ENCODE data around the gene FAM228A. TPM values are rescaled to one million over a fixed set of nuclear protein-coding genes. Genes with fewer than 3 reads are reported as not detected.
"Not testable (repeated sequence)": the region's sequence is repeated elsewhere in the genome, so short reads cannot be mapped to it uniquely, and the experiment has no call there.

Gene FAM228A
- 0.76 TPM for polyA plus RNA-seq (2013, experiment 1 of 2)
- 0.52 TPM for polyA plus RNA-seq (2013, experiment 2 of 2)

GRCh38 chr2:24174851-24175277 lies at the start of gene FAM228A:
TSS of gene FAM228A (plus strand) at chr2:24175053. CDS start at chr2:24175481, 428 bp downstream.
- no peaks in the 10 kb centered on the region for H3K79me1 ChIP-seq (replicated peaks; ENCODE audit: low read length, poor library complexity, severe bottlenecking)
- H3K27me3 ChIP-seq (ENCODE audit: control insufficient read depth in 1 of 2, insufficient read depth in 1 of 2, low read length in 2 of 2) = no peaks in the 10 kb centered on the region
- no peaks in the 10 kb centered on the region for H3K4me1 ChIP-seq (ENCODE audit: control insufficient read depth, insufficient read depth, low read depth, low read length)
- DNase-seq = no peak
- no peak within 1 kb of the TSS for H3K4me2 ChIP-seq (ENCODE audit: low read length, poor library complexity, severe bottlenecking)
- no peak within 1 kb of the TSS for H3K18ac ChIP-seq (ENCODE audit: low read depth in 1 of 2, low read length in 2 of 2)
- H4K8ac ChIP-seq (ENCODE audit: low read length) = no peak within 1 kb of the TSS
- H3K4me3 ChIP-seq (ENCODE audit: insufficient read depth in 1 of 2, low read depth in 1 of 2, low read length in 2 of 2) = peak within 1 kb of the TSS in 1 of 2 experiments; percentile 56
- H4K91ac ChIP-seq (ENCODE audit: low read length) = no peak within 1 kb of the TSS
- H2AFZ ChIP-seq (ENCODE audit: low read depth, low read length) = no peak within 1 kb of the TSS
- H3K36me3 ChIP-seq (ENCODE audit: control insufficient read depth in 1 of 2, insufficient read depth in 2 of 2, low read depth in 1 of 2, low read length in 2 of 2) = peaks cover 0 to 3% of the 10 kb centered on the region in 2 experiments
- peak within 1 kb of the TSS; percentile 46 for H2BK15ac ChIP-seq (ENCODE audit: low read depth, poor library complexity, severe bottlenecking)
- H3K14ac ChIP-seq (ENCODE audit: low read length in 2 of 2) = no peak within 1 kb of the TSS
- H3K23ac ChIP-seq (ENCODE audit: low read length in 2 of 2) = no peak within 1 kb of the TSS
- no peak within 1 kb of the TSS for H2AK5ac ChIP-seq (ENCODE audit: low read length, severe bottlenecking)
- H3K9me3 ChIP-seq (ENCODE audit: control insufficient read depth, low read length) = no peaks in the 10 kb centered on the region
- H3K9ac ChIP-seq (ENCODE audit: low read length) = peak within 1 kb of the TSS; percentile 44
- 87% methylated on average over 46 of the region's 46 CpGs for WGBS
- no peak within 1 kb of the TSS for H2BK5ac ChIP-seq (ENCODE audit: low read depth, low read length, poor library complexity, severe bottlenecking)
- no peak within 1 kb of the TSS for H2BK12ac ChIP-seq (ENCODE audit: low read length in 2 of 2)
- no peak within 1 kb of the TSS for H3K27ac ChIP-seq (ENCODE audit: low read length, poor library complexity, severe bottlenecking)
- H3K4ac ChIP-seq (ENCODE audit: low read depth in 1 of 2, low read length in 2 of 2) = no peak within 1 kb of the TSS
- H2BK120ac ChIP-seq (ENCODE audit: low read depth, low read length) = no peak within 1 kb of the TSS

- Histone ChIP-seq H2AK5ac (ENCODE audit: low read length, severe bottlenecking) (no peak overlapping the region), H3K27me3 (ENCODE audit: control insufficient read depth in 1 of 2, insufficient read depth in 1 of 2, low read length in 2 of 2) (no peaks in the 10 kb centered on the region), H3K14ac (ENCODE audit: low read length in 2 of 2) (no peak overlapping the region), H2BK120ac (ENCODE audit: low read depth, low read length) (no peak overlapping the region), H3K36me3 (ENCODE audit: control insufficient read depth in 1 of 2, insufficient read depth in 2 of 2, low read depth in 1 of 2, low read length in 2 of 2) (no peaks in the 10 kb centered on the region), H3K9me3 (ENCODE audit: control insufficient read depth, low read length) (no peaks in the 10 kb centered on the region), H3K27ac (ENCODE audit: low read length, poor library complexity, severe bottlenecking) (no peak overlapping the region), H3K9ac (ENCODE audit: low read length) (no peak overlapping the region), H2BK15ac (ENCODE audit: low read depth, poor library complexity, severe bottlenecking) (no peak overlapping the region), H3K23ac (ENCODE audit: low read length in 2 of 2) (no peak overlapping the region), H3K4me1 (ENCODE audit: control insufficient read depth, insufficient read depth, low read depth, low read length) (peaks cover 5% of the 10 kb centered on the region), H4K91ac (ENCODE audit: low read length) (no peak overlapping the region), H3K4ac (ENCODE audit: low read depth in 1 of 2, low read length in 2 of 2) (no peak overlapping the region), H2BK12ac (ENCODE audit: low read length in 2 of 2) (no peak overlapping the region), H3K4me3 (ENCODE audit: insufficient read depth in 1 of 2, low read depth in 1 of 2, low read length in 2 of 2) (no peak overlapping the region), H3K18ac (ENCODE audit: low read depth in 1 of 2, low read length in 2 of 2) (no peak overlapping the region), H2AFZ (ENCODE audit: low read depth, low read length) (no peak overlapping the region), H4K8ac (ENCODE audit: low read length) (no peak overlapping the region), H3K4me2 (ENCODE audit: low read length, poor library complexity, severe bottlenecking) (no peak overlapping the region), H3K79me1 (replicated peaks; ENCODE audit: low read length, poor library complexity, severe bottlenecking) (peaks cover 8% of the 10 kb centered on the region), H2BK5ac (ENCODE audit: low read depth, low read length, poor library complexity, severe bottlenecking) (no peak overlapping the region)
- no peak for DNase-seq
- 82% methylated on average over 1 of the region's 1 CpG for WGBS
These were observed 48.9 kb upstream of the FAM228A start for GRCh38 chr2:24125956-24126355.

GRCh38 chr2:24132543-24132942 lies 42.3 kb upstream of the FAM228A start:
- H3K4me2 ChIP-seq (ENCODE audit: low read length, poor library complexity, severe bottlenecking) = no peak overlapping the region
- H3K27ac ChIP-seq (ENCODE audit: low read length, poor library complexity, severe bottlenecking) = no peak overlapping the region
- H2BK12ac ChIP-seq (ENCODE audit: low read length in 2 of 2) = no peak overlapping the region
- no peak overlapping the region for H3K4ac ChIP-seq (ENCODE audit: low read depth in 1 of 2, low read length in 2 of 2)
- H3K79me1 ChIP-seq (replicated peaks; ENCODE audit: low read length, poor library complexity, severe bottlenecking) = peaks cover 2% of the 10 kb centered on the region
- no peak for DNase-seq
- no peak overlapping the region for H2BK120ac ChIP-seq (ENCODE audit: low read depth, low read length)
- H2AFZ ChIP-seq (ENCODE audit: low read depth, low read length) = no peak overlapping the region
- H3K9me3 ChIP-seq (ENCODE audit: control insufficient read depth, low read length) = peaks cover 5% of the 10 kb centered on the region
- H3K36me3 ChIP-seq (ENCODE audit: control insufficient read depth in 1 of 2, insufficient read depth in 2 of 2, low read depth in 1 of 2, low read length in 2 of 2) = no peaks in the 10 kb centered on the region
- no peak overlapping the region for H4K8ac ChIP-seq (ENCODE audit: low read length)
- H3K18ac ChIP-seq (ENCODE audit: low read depth in 1 of 2, low read length in 2 of 2) = no peak overlapping the region
- H2AK5ac ChIP-seq (ENCODE audit: low read length, severe bottlenecking) = no peak overlapping the region
- H3K9ac ChIP-seq (ENCODE audit: low read length) = no peak overlapping the region
- H3K4me1 ChIP-seq (ENCODE audit: control insufficient read depth, insufficient read depth, low read depth, low read length) = no peaks in the 10 kb centered on the region
- no peak overlapping the region for H3K4me3 ChIP-seq (ENCODE audit: insufficient read depth in 1 of 2, low read depth in 1 of 2, low read length in 2 of 2)
- H3K23ac ChIP-seq (ENCODE audit: low read length in 2 of 2) = no peak overlapping the region
- no peak overlapping the region for H4K91ac ChIP-seq (ENCODE audit: low read length)
- H2BK5ac ChIP-seq (ENCODE audit: low read depth, low read length, poor library complexity, severe bottlenecking) = no peak overlapping the region
- no peak overlapping the region for H3K14ac ChIP-seq (ENCODE audit: low read length in 2 of 2)
- no peak overlapping the region for H2BK15ac ChIP-seq (ENCODE audit: low read depth, poor library complexity, severe bottlenecking)
- no peaks in the 10 kb centered on the region for H3K27me3 ChIP-seq (ENCODE audit: control insufficient read depth in 1 of 2, insufficient read depth in 1 of 2, low read length in 2 of 2)
- WGBS = 85% methylated on average over 1 of the region's 3 CpGs

- H3K9me3 ChIP-seq (ENCODE audit: control insufficient read depth, low read length); H3K4me2 ChIP-seq (ENCODE audit: low read length, poor library complexity, severe bottlenecking); H3K79me1 ChIP-seq (replicated peaks; ENCODE audit: low read length, poor library complexity, severe bottlenecking); H3K9ac ChIP-seq (ENCODE audit: low read length); H3K4me1 ChIP-seq (ENCODE audit: control insufficient read depth, insufficient read depth, low read depth, low read length); H2BK120ac ChIP-seq (ENCODE audit: low read depth, low read length); H3K23ac ChIP-seq (ENCODE audit: low read length in 2 of 2); H4K8ac ChIP-seq (ENCODE audit: low read length); H4K91ac ChIP-seq (ENCODE audit: low read length); H2BK5ac ChIP-seq (ENCODE audit: low read depth, low read length, poor library complexity, severe bottlenecking); H3K27me3 ChIP-seq (ENCODE audit: control insufficient read depth in 1 of 2, insufficient read depth in 1 of 2, low read length in 2 of 2); H2AFZ ChIP-seq (ENCODE audit: low read depth, low read length); H2AK5ac ChIP-seq (ENCODE audit: low read length, severe bottlenecking); H2BK15ac ChIP-seq (ENCODE audit: low read depth, poor library complexity, severe bottlenecking); H2BK12ac ChIP-seq (ENCODE audit: low read length in 2 of 2); H3K4ac ChIP-seq (ENCODE audit: low read depth in 1 of 2, low read length in 2 of 2); H3K14ac ChIP-seq (ENCODE audit: low read length in 2 of 2); H3K27ac ChIP-seq (ENCODE audit: low read length, poor library complexity, severe bottlenecking); H3K4me3 ChIP-seq (ENCODE audit: insufficient read depth in 1 of 2, low read depth in 1 of 2, low read length in 2 of 2); H3K18ac ChIP-seq (ENCODE audit: low read depth in 1 of 2, low read length in 2 of 2): not testable (repeated sequence)
- WGBS = 96% methylated on average over 5 of the region's 5 CpGs
- peaks cover 5 to 15% of the 10 kb centered on the region in 2 experiments for H3K36me3 ChIP-seq (ENCODE audit: control insufficient read depth in 1 of 2, insufficient read depth in 2 of 2, low read depth in 1 of 2, low read length in 2 of 2)
- peak; percentile 14 for DNase-seq
These were observed 34.5 kb upstream of the FAM228A start for GRCh38 chr2:24140305-24140704.

Data from mesenchymal stem cell (in vitro differentiated cells and primary cell).